Thymus (tissue), 11 donors: ENCODE measurements around the gene CLCN6. TPM values are rescaled to one million over a fixed set of nuclear protein-coding genes. Genes with fewer than 3 reads are reported as not detected.

Experiments used
- DNase-seq, 9 donors: peaks; one replicate each; pipeline ENCODE4 v3.0.0-alpha.2; 2013; ENCODE audit warnings: low spot score in 9 of 9, low read depth in 6 of 9, missing footprints in 1 of 9
- H3K27ac ChIP-seq, 2 donors: one replicate each; pipeline ENCODE4 v1.5.1; 2013; ENCODE audit warnings: control low read depth in 1 of 2, low read depth in 1 of 2, low read length in 1 of 2, mild to moderate bottlenecking in 1 of 2, moderate library complexity in 1 of 2
- H3K27me3 ChIP-seq, 2 donors: one replicate each; pipeline ENCODE4 v1.5.1; 2013; ENCODE audit warnings: low read length in 1 of 2; ENCODE audit not compliant: control insufficient read depth in 2 of 2, insufficient read depth in 1 of 2
- H3K36me3 ChIP-seq, 2 donors: one replicate each; pipeline ENCODE4 v1.5.1; 2013; ENCODE audit warnings: low read length in 1 of 2, mild to moderate bottlenecking in 1 of 2, moderate library complexity in 1 of 2; ENCODE audit not compliant: control insufficient read depth in 2 of 2, insufficient read depth in 2 of 2
- H3K4me1 ChIP-seq, 2 donors: one replicate each; pipeline ENCODE4 v1.5.1; 2013; ENCODE audit warnings: low read length in 2 of 2; ENCODE audit not compliant: control insufficient read depth in 2 of 2, insufficient read depth in 2 of 2
- H3K4me3 ChIP-seq, 2 donors: one replicate each; pipeline ENCODE4 v1.5.1; 2013; ENCODE audit warnings: low read length in 2 of 2, control low read depth in 1 of 2, mild to moderate bottlenecking in 1 of 2
- H3K9me3 ChIP-seq, 2 donors: one replicate each; pipeline ENCODE4 v1.5.1; 2013; ENCODE audit warnings: low read length in 1 of 2, mild to moderate bottlenecking in 1 of 2; ENCODE audit not compliant: control insufficient read depth in 2 of 2, insufficient read depth in 1 of 2
- WGBS: extraction: QIAGEN DNeasy Blood & Tissue Kit; methylation state at CpG from one replicate; pipeline ENCODE4 v1.1.7; 2013; 5-methylcytosine and 5-hydroxymethylcytosine counted together
- polyA plus RNA-seq: library from polyadenylated mRNA; stranded (reverse); fragments of 200-250 nt; gene quantifications from one replicate; pipeline ENCODE4 v1.2.3, GENCODE V29; 2013
- total RNA-seq: library from RNA; stranded (reverse); fragments of 120-200 nt; gene quantifications from one replicate; pipeline ENCODE4 v1.2.4, GENCODE V29; 2013
- donor health status: healthy.

The CLCN6 gene
- total and polyA plus RNA-seq, 2 donors: 2.6 to 9.2 TPM

DNA sequence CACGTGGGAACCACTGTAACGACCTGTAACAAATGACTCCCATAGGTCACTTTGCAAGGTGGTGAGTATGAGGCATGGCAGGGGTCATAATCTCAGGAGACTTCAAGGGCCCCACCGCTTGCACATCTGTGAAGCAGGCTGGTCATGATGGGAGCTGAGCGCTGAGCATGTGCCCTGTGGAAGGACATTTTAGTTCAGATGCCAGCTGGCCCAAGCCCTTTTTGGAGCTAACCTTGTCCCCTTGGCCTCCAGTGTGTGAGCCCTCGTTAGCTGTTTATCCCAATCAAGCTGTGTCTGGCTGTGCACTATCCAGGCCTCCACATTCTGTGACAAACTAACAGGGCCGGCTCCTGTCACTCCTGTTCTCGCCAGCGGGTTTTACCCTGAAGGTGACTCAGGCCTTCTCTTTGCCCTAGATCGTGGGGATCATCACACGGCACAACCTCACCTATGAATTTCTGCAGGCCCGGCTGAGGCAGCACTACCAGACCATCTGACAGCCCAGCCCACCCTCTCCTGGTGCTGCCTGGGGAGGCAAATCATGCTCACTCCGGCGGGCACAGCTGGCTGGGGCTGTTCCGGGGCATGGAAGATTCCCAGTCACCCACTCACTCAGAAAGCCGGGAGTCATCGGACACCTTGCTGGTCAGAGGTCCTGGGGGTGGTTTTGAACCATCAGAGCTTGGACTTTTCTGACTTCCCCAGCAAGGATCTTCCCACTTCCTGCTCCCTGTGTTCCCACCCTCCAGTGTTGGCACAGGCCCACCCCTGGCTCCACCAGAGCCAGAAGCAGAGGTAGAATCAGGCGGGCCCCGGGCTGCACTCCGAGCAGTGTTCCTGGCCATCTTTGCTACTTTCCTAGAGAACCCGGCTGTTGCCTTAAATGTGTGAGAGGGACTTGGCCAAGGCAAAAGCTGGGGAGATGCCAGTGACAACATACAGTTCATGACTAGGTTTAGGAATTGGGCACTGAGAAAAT is 34.0 kb downstream of the CLCN6 start:
- Histone ChIP-seq H3K36me3 (peaks cover 67 to 79% of the 10 kb centered on the region in 2 donors), H3K4me1 (no peaks in the 10 kb centered on the region), H3K27me3 (no peaks in the 10 kb centered on the region), H3K27ac (no peak overlapping the region), H3K4me3 (no peak overlapping the region), H3K9me3 (no peaks in the 10 kb centered on the region)
- 99% methylated on average over 20 of the region's 20 CpGs for WGBS
- DNase-seq: no peak

DNA sequence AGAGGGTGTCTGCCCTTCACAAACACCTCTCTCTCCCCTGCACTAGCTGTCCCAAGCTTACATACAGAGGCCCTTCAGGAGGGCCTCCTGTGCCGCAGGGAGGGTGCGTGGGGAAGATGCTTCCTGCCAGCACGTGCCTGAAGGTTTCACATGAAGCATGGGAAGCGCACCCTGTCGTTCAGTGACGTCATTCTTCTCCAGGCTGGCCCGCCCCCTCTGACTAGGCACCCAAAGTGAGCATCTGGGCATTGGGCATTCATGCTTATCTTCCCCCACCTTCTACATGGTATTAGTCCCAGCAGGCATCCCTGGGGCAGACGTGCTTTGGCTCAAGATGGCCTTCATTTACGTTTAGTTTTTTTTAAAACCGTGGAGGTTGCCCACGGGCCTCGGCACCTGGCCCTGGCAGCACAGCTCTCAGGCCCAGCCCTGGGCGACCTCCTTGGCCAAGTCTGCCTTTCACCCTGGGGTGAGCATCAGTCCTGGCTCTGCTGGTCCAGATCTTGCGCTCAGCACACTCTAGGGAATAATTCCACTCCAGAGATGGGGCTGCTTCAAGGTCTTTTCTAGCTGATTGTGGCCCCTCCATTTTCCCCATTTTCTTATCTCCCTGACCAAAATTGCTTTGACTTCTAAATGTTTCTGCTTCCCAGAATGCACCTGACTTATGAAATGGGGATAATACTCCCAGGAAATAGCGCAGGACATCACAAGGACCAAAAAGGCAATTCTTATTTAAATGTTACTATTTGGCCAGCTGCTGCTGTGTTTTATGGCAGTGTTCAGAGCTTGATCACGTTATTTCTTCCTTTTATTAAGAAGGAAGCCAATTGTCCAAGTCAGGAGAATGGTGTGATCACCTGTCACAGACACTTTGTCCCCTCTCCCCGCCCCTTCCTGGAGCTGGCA is 35.5 kb downstream of the CLCN6 start:
- no peaks in the 10 kb centered on the region for H3K27me3 ChIP-seq
- peaks cover 53 to 65% of the 10 kb centered on the region in 2 donors for H3K36me3 ChIP-seq
- no peaks in the 10 kb centered on the region for H3K4me1 ChIP-seq
- 86% methylated on average over 17 of the region's 17 CpGs for WGBS
- H3K9me3 ChIP-seq: no peaks in the 10 kb centered on the region
- H3K4me3 ChIP-seq: no peak overlapping the region
- no peak overlapping the region for H3K27ac ChIP-seq
- no peak for DNase-seq

DNA sequence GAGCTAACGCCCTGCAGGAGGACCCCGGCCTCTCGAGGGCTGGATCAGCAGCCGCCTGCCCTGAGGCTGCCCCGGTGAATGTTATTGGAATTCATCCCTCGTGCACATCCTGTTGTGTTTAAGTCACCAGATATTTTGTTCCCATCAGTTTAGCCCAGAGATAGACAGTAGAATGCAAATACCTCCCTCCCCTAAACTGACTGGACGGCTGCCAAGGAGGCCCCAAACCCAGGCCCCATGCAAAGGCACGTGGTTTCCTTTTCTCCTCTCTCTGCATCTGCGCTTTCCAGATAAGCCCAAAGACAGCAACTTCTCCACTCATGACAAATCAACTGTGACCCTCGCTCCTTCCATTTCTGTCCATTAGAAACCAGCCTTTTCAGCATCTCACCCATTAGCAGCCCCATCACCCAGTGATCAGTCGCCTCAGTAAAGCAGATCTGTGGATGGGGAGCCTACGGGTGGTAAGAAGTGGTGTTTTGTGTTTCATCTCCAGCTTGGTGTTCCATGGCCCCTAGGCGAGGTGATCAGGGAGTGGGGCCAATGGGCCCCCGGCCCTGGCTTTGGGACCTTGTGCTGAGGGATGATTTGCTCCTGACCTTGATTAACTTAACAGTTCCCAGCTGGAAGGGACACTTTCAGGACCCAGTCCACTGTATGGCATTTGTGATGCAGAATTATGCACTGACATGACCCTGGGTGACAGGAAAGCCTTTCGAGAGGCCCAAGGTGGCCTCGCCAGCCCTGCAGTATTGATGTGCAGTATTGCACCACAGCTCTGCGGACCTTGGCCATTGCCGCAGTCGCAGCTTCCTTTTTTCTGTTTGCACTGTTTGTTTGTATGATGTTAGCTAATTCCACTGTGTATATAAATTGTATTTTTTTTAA is 36.4 kb downstream of the CLCN6 start:
- WGBS: 48% methylated on average over 19 of the region's 19 CpGs

DNA sequence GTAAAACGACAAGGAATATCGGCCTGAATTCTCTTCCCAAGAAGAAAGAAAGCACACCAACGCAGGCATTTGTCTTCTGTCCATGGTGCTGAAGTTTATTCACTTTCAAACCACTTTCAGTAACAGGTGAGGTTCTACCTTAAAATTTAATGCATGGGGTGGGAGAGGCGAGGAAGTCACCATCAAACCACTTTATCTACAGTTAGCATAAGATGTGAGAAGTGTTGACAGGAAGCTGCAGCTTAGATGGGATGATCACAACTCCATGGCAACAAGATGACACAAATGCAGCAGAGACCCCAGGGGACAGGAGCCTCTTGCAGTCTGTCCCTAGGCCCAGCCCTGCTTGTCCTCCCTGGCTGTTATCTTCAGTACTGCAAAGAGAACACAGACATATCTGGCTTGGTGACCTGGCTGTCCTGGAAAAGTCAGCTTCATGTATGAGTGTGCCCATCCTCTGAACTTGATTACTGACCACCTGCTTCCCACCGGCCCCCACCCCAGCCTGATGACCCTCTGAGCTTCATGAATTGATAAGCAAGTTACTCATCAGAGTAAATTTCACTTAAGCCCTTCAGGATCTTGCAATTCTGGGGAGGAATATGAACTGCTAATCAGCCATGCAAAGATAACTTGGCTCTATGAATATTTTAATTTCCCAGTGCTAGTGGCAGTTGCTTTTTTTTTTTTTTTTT is 39.8 kb downstream of the CLCN6 start:
- Histone ChIP-seq H3K4me3 (no peak overlapping the region), H3K27me3 (no peaks in the 10 kb centered on the region), H3K27ac (no peak overlapping the region), H3K36me3 (peaks cover 23 to 26% of the 10 kb centered on the region in 2 donors), H3K9me3 (no peaks in the 10 kb centered on the region), H3K4me1 (no peaks in the 10 kb centered on the region)
- DNase-seq: peak in 7 of 9 donors; percentile 12 to 54 (median 32)
- WGBS: 86% methylated on average over 5 of the region's 5 CpGs

More for the DNA sequence above, 36.4 kb downstream of the CLCN6 start:
- Histone ChIP-seq H3K36me3 (peaks cover 48 to 56% of the 10 kb centered on the region in 2 donors), H3K27me3 (no peaks in the 10 kb centered on the region), H3K4me3 (no peak overlapping the region), H3K27ac (no peak overlapping the region), H3K9me3 (no peaks in the 10 kb centered on the region), H3K4me1 (no peaks in the 10 kb centered on the region)
- peak in 1 of 9 donors; percentile 3 for DNase-seq

DNA sequence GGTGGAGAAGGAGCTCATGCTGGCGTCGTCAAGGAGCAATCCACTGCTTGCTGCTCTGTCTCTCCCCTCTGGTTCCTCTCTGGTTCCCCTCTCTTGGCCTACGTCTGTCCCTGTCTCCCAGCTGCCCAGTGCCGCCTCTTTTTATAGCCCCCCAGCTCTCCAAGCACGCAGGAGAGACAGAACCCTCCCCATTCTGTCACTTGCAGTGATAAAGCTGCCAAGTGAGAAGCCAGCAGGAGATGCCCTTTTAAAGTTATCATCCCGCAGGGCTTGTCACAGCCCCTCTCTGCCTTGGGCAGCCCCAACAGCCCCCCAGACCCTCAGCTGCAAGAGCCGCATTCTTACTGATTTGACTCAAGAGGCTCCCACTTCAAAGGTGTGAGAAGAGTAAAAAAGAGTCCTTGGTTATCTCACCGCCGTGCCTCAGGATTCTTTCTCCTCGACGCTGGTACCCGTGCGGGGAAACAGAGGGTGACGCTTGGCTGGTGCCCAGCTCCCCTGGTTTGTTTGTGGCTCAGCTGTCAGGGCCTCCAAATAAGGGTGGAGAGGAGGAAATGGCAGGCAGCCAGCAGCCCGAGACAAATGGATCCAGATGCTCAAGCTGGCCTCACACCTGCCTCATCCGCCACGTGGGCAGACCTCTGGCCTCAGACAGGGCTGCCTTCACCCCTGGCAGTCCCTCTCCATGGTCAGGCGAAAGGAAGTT is 41.8 kb downstream of the CLCN6 start, which contains the start of gene NPPA:
Gene NPPA, minus strand, starts transcription at position 117 of the 706 bp plus-strand sequence. Its CDS starts 99 bp downstream, at position 18.
- no peak for DNase-seq

DNA sequence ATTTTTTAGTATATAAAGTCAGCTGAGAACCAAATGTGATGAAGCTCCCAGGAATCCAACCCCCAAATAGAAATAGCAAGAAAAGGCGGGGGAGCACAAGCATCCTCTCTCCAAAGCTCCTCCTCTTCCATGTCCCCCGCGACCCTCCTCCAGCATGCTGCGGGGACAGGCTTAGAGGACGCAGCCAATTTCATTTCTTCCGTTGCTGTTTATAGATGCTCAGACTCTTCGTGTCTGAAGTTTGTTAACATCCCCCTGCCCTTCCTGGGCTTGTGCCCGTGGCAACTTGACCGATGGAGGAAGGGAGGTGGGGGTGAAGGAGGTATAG is 42.3 kb downstream of the CLCN6 start:
- H3K9me3 ChIP-seq: no peaks in the 10 kb centered on the region
- 92% methylated on average over 9 of the region's 9 CpGs for WGBS
- no peaks in the 10 kb centered on the region for H3K4me1 ChIP-seq
- no peak overlapping the region for H3K27ac ChIP-seq
- no peak overlapping the region for H3K4me3 ChIP-seq
- H3K27me3 ChIP-seq: no peaks in the 10 kb centered on the region
- DNase-seq: no peak
- H3K36me3 ChIP-seq: peaks cover 8 to 9% of the 10 kb centered on the region in 2 donors

More for the DNA sequence above, 41.8 kb downstream of the CLCN6 start, which contains the start of gene NPPA:
- no peaks in the 10 kb centered on the region for H3K4me1 ChIP-seq
- no peaks in the 10 kb centered on the region for H3K9me3 ChIP-seq
- no peaks in the 10 kb centered on the region for H3K27me3 ChIP-seq
- H3K36me3 ChIP-seq: peaks cover 8 to 9% of the 10 kb centered on the region in 2 donors
- no peak within 1 kb of the TSS for H3K4me3 ChIP-seq
- no peak within 1 kb of the TSS for H3K27ac ChIP-seq
- WGBS: 71% methylated on average over 18 of the region's 18 CpGs

DNA sequence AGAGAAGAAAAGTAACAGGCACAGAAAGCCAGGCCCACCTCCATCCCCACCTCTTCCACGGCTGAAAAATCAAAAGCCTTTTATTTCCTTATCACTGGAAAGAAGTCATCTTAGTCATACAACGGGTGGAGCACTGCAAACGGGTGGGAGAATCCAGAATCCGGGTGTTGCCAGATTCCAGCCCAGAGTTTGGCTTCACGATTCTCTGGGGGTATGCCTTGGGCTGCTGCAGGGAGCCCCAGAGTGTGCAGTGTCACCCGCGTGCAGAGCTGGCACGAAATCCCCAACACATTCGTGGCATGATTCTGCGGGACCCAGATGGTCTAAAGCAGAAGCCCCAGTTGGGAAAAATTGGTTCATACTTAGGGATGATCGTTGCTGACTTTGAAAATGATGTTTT is 44.2 kb downstream of the CLCN6 start:
- H3K27ac ChIP-seq: no peak overlapping the region
- no peaks in the 10 kb centered on the region for H3K4me1 ChIP-seq
- no peaks in the 10 kb centered on the region for H3K9me3 ChIP-seq
- no peaks in the 10 kb centered on the region for H3K27me3 ChIP-seq
- 90% methylated on average over 11 of the region's 11 CpGs for WGBS
- DNase-seq: no peak
- H3K4me3 ChIP-seq: no peak overlapping the region
- H3K36me3 ChIP-seq: peaks cover 0 to 4% of the 10 kb centered on the region in 2 donors
